Right renal cortex interstitium (tissue), 3 donors: ENCODE results near the gene ZNF483. TPM values are rescaled to one million over a fixed set of nuclear protein-coding genes. Genes with fewer than 3 reads are reported as not detected.
"Not testable (repeated sequence)": the region's sequence is repeated elsewhere in the genome, so short reads cannot be mapped to it uniquely, and the experiment has no call there.

Source experiments
- DNase-seq, 3 donors: peaks; one replicate each; pipeline ENCODE4 v3.0.0-alpha.2; 2013; ENCODE audit warnings: low read depth in 3 of 3, low spot score in 2 of 3
- polyA plus RNA-seq, 3 donors: library from polyadenylated mRNA; unstranded; fragments of 120-200 nt; gene quantifications; one replicate each; pipeline ENCODE4 v1.2.1, GENCODE V29; 2013; ENCODE audit not compliant: insufficient read length in 3 of 3

ZNF483 gene
- polyA plus RNA-seq, 3 donors = 2.2 to 2.7 (median 2.3) TPM

- DNase-seq = no peak
These were observed 8.3 kb downstream of the ZNF483 start for GRCh38 chr9:111533099-111533790.

DNA sequence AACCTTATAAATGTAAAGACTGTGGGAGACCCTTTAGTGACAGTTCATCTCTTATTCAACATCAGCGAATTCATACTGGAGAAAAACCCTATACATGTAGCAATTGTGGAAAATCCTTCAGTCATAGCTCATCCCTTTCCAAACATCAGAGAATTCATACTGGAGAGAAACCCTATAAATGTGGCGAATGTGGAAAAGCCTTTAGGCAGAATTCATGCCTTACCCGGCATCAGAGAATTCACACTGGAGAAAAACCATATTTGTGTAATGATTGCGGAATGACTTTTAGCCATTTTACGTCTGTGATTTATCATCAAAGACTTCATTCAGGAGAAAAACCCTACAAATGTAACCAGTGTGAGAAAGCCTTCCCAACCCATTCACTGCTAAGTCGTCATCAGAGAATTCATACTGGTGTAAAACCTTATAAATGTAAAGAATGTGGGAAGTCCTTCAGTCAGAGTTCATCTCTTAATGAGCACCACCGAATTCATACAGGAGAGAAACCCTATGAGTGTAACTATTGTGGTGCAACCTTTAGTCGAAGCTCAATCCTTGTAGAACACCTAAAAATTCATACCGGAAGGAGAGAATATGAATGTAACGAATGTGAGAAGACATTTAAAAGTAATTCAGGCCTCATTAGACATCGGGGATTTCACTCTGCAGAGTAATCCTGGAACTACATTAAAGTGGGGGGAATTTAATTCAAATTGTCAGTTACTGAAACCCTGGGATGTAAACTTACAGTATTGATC, 17.7 kb downstream of the ZNF483 start:
- DNase-seq = no peak

DNA sequence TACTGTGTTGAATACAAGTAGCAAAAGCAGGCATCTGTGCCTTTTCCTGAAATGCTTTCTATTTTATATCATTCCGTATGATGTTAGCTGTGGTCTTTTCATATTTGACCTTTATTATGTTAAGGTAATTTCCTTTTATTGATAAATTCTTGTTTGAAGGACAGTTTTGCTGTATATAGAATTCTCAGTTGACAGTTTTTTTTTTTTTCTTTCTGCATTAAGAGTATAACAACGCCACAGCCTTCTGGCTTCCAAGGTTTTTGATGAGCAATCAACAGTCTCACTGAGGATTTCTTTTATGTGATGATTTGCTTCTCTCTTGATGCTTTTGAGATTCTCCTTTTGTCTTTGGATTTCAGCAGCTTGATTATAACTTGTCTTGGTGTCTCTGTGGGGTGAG, 23.6 kb downstream of the ZNF483 start:
- no peak for DNase-seq

GRCh38 chr9:111555425-111555824, 30.4 kb downstream of the ZNF483 start:
- DNase-seq = not testable (repeated sequence)

DNA sequence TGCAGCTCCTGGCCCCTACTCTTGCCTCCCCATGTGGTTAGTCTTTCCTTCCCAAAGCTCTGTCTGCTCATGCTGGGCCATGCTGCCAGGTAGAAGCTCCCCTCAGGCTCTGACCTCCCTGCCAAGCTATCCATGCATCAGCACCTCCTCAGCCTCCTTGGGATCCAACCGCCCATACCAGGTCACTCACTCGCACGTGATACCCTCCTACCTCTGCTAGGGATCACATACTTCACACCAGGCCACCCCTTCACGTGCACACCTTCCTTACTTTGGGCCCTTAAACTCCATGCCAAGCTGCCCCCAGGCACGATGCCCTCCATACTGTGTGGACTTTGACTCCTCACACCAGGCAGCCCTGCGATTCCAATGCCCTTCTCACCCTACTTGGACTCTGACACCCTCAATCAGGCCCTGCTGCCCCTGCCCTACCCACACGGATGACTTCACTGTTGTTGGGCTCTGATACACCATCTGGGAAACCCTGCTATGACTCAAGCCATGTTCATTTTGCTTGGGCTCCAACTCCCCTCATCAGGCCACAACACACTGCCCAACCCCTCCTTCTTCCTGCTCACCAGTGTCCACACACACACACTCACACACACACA, 34.1 kb downstream of the ZNF483 start:
- DNase-seq = no peak

- DNase-seq = no peak
These were observed 36.3 kb downstream of the ZNF483 start for GRCh38 chr9:111561165-111561719.

DNA sequence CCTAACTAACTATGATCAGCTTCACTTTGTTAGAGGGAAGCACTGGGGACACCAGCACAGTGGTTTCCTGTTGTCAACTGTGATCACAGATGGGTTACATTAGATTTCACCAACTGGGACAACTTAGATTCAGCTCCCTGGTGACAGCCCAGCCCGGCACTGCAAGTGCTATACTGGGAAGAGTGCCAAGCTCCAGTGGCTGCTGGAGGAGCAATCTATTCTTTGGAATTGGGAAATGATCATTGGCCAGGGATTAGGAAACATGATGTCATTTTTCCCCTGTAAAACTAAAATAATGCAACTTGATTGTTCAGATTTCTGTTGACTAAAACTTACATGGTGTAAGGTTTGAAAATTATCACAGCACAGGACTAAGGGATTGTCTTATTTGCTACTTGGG, 41.3 kb downstream of the ZNF483 start:
- no peak for DNase-seq

DNA sequence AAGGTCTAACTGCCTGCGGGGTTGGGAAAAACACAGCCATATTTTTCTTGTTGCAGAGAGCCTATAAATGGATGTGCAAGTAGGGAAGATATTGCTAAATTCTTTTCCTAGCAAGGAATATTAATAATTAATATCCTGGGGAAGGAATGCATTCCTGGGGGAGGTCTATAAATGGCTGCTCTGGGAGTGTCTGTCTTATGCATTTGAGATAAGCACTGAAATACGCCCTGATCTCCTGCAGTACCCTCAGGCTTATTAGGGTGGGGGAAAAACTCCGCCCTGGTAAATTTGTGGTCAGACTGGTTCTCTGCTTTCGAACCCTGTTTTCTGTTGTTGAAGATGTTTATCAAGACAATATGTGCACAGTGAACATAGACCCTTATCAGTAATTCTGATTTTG, 43.1 kb downstream of the ZNF483 start:
- not testable (repeated sequence) for DNase-seq

DNA sequence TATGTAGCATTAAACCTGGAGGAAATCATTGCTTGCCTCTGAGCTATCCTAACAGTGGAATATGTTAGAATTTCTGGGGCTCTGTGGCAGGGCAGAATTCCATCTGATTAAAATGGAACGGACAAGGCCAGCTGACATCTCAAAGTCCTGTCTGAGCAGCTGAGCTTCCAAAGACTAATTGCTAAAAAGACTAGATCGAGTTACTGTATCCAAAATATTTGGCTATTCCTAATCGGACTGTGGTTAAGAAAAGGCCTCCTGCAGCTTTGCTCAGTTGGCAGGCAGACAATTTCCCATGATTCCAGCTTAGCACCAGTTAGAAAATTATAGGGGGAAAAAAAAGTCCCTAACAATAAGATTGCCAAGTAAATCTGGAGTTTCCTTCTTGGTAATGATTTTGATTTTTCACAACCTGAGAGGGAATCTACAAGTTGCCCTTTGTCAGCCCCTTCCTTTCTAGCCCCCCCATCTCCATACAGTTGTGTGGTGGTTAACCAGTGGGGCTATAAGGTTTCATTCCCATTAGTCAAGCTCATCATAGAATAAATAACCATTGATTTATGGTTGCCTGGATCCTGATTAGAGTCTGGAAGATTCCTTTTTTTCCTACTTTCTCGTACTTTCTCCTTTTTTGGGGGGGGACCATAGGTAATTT, 48.1 kb downstream of the ZNF483 start:
- no peak for DNase-seq

DNA sequence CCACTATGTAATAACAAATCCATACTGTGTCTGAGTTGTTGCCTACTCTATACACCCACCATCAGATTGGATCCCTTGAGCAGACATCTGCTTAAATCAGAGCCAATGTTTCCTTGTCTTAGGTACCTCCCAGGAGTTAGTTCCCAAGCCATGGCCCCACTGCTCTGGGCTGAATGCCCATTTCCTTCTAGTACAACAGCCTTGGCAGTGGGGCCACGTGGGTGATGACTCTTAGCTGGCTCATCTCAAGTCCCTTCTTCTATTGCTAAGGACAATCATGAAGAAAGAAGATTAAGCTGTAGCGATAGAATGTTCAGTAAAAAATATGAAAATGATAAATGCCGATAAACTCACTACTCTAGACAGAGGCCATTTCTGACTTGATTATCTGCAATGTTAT, 57.9 kb downstream of the ZNF483 start:
- no peak for DNase-seq

- no peak for DNase-seq
These were observed 61.4 kb downstream of the ZNF483 start for GRCh38 chr9:111586378-111586777.

GRCh38 chr9:111588846-111589245, 63.9 kb downstream of the ZNF483 start:
- DNase-seq = no peak

- DNase-seq = peak in 1 of 3 donors; percentile 58
These were observed 73.1 kb downstream of the ZNF483 start for GRCh38 chr9:111597852-111598732.

- DNase-seq = no peak
These were observed 73.7 kb downstream of the ZNF483 start for GRCh38 chr9:111598733-111599091.

DNA sequence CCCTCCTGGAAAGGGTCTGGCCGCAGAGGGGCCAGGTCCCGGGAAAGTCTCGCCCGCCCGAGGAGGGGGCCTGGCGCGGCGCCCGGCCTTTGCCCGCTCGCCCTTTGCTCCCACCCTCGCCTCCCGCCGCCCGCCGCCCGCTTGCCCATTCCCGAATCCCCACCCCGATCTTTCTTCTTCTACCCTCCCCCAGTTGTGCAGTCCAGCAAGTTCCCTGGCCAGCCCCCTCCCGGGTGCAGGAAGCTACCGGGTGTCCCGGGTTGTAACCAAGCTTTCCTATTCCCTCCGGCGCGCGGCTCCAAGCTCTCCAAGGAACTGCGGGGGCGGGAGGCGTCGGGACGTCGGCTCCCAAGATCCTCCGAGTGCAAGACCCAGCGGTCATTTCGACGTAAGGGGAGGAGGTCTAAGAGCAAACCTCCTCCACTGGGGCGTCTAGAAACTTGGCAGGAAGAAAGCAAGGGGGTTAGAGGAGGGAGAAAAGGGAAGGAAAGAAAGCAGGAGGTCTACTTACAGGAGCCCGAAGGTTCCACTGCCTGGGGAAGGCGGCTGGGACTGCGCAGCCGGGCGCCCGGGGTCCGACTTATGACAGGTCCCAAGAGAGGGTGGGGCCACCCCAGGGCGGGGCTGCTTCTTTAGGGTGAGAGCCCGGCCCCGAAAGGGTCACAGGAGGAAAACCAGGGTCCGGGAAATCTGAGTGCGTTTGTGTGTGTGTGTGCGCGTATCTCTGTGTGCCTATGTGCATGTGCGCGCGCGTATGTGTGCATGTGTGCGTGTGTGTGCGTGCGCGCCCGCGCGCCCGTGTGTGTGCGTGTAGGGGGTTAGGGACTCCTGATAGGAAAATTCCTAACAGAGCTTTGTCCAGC, 74.3 kb downstream of the ZNF483 start, which contains the start of gene PTGR1:
Gene PTGR1, minus strand, starts transcription at position 556 of the 863 bp plus-strand sequence. CDS start 2,225 bp downstream, outside the sequence.
- DNase-seq = peak; percentile 67 to 80 (median 80)

DNA sequence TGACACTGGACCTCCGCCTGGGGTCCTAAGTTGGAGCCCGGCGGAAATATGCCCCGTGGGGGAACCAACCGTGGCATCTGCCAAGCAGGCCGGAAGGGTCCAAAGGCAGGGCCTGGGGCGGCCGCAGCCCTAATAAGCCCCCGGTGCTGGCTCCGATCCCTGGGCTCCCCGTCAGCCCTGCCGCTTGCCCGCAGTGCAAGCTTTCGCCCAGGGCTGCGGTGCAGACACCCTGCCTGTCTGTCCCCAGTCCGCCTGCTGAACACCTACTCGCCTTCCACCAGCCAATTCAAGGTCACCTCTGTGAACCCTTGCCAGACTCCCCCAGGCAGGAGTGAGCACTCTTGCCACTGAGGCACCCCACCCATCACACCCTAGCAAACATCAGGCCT, 75.0 kb downstream of the ZNF483 start:
- no peak for DNase-seq

- DNase-seq = no peak
These were observed 76.4 kb downstream of the ZNF483 start for GRCh38 chr9:111601237-111602018.

DNA sequence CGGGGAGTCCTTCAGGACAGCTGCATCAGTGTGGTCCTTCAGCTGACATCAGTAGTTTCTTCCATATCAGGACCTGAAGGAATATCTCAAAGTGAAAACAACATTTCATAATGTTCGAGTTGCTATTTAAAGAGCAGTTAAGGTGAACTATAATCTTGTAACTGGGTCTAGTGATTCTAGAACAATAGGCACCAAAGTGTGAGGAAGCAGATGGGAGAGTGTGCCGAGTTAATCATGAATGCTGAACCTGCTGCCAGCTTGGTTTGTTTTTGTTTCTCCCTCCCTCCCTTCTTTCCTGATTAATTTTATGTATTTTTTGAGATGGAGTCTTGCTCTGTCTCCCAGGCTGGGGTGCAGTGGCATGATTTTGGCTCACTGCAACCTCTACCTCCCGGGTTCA, 78.1 kb downstream of the ZNF483 start:
- no peak for DNase-seq
